ENCODE results near the gene NTN1.
A peak's percentile ranks its signal among the peaks of the same experiment; 100 is the strongest.

Gene NTN1

GRCh38 chr17:9273428-9274391 lies 252.4 kb downstream of the NTN1 start:
- Histone ChIP-seq H3K27ac (ENCODE audit: extremely low read depth, low read depth, low read length) (no peak overlapping the region), H3K4me1 (ENCODE audit: control insufficient read depth, insufficient read depth, low read length) (no peaks in the 10 kb centered on the region), H3K4me3 (ENCODE audit: low read depth, low read length) (no peak overlapping the region), H3K9me3 (ENCODE audit: control insufficient read depth, insufficient read depth, low read depth, low read length) (no peaks in the 10 kb centered on the region), H3K36me3 (ENCODE audit: control insufficient read depth in 2 of 2, insufficient read depth in 1 of 2, low read length in 2 of 2) (no peaks in the 10 kb centered on the region)
- TF ChIP-seq WT1 (tag by site-specific recombination; IDR thresholded peaks at IDR 0.05) (no peak), EGR2 (tag by site-specific recombination; IDR thresholded peaks at IDR 0.05; ENCODE audit: low read depth) (peak; percentile 26; the same call in 1 of the 2 replicates), ZFHX2 (tag by site-specific recombination; conservative IDR thresholded peaks at IDR 0.05) (peak; percentile 37; the same call in 1 of the 2 replicates)
- ChIA-PET POLR2A (no interaction called here), CTCF (interaction anchor here (1.1 kb wide), 1 partner anchor 246 kb away, joined by 4 read pairs; no protein-coding TSS in a partner anchor)

- Histone ChIP-seq H3K27ac (ENCODE audit: extremely low read depth, low read depth, low read length) (no peak overlapping the region), H3K36me3 (ENCODE audit: control insufficient read depth in 2 of 2, insufficient read depth in 1 of 2, low read length in 2 of 2) (no peaks in the 10 kb centered on the region), H3K4me3 (ENCODE audit: low read depth, low read length) (no peak overlapping the region), H3K9me3 (ENCODE audit: control insufficient read depth, insufficient read depth, low read depth, low read length) (no peaks in the 10 kb centered on the region), H3K4me1 (ENCODE audit: control insufficient read depth, insufficient read depth, low read length) (no peaks in the 10 kb centered on the region)
- CTCF ChIA-PET = no interaction called here
- POLR2A ChIA-PET = no interaction called here
- TF ChIP-seq ZNF544 (tag by site-specific recombination; IDR thresholded peaks at IDR 0.05) (no peak), ZNF791 (tag by site-specific recombination; IDR thresholded peaks at IDR 0.05) (no peak), MEIS1 (CRISPR knock-in tag; IDR thresholded peaks at IDR 0.05; ENCODE audit: borderline replicate concordance) (no peak), PRDM1 (tag by site-specific recombination; IDR thresholded peaks at IDR 0.05) (no peak), ZNF324 (tag by site-specific recombination; IDR thresholded peaks at IDR 0.05) (no peak), ZNF626 (tag by site-specific recombination; IDR thresholded peaks at IDR 0.05) (no peak), ZNF560 (tag by site-specific recombination; IDR thresholded peaks at IDR 0.05; ENCODE audit: borderline replicate concordance) (no peak), ZNF2 (tag by site-specific recombination; IDR thresholded peaks at IDR 0.05) (no peak), FEZF1 (tag by site-specific recombination; IDR thresholded peaks at IDR 0.05) (no peak)
These were observed 253.7 kb downstream of the NTN1 start for GRCh38 chr17:9274973-9275372.

- no peak overlapping the region for H3K27ac ChIP-seq (ENCODE audit: extremely low read depth, low read depth, low read length)
- POLR2A ChIA-PET = no interaction called here
- TF ChIP-seq WT1 (tag by site-specific recombination; IDR thresholded peaks at IDR 0.05) (no peak), ZBTB26 (tag by site-specific recombination; optimal IDR thresholded peaks at IDR 0.05) (no peak)
- H3K9me3 ChIP-seq (ENCODE audit: control insufficient read depth, insufficient read depth, low read depth, low read length) = no peaks in the 10 kb centered on the region
- no peaks in the 10 kb centered on the region for H3K36me3 ChIP-seq (ENCODE audit: control insufficient read depth in 2 of 2, insufficient read depth in 1 of 2, low read length in 2 of 2)
- no peak overlapping the region for H3K4me3 ChIP-seq (ENCODE audit: low read depth, low read length)
- CTCF ChIA-PET = interaction anchor here (0.6 to 3.2 kb wide), 3 partner anchors 10 to 240 kb away, joined by 3 to 12 read pairs (median 3); no protein-coding TSS in a partner anchor
- 0 out of 2 replicates have a peak, but pooled peaks cover 2% of the 10 kb centered on the region for H3K4me1 ChIP-seq (ENCODE audit: control insufficient read depth, insufficient read depth, low read length)
These were observed 258.6 kb downstream of the NTN1 start for GRCh38 chr17:9279893-9280292.

GRCh38 chr17:9283909-9284308 lies 262.6 kb downstream of the NTN1 start:
- Histone ChIP-seq H3K36me3 (ENCODE audit: control insufficient read depth in 2 of 2, insufficient read depth in 1 of 2, low read length in 2 of 2) (no peaks in the 10 kb centered on the region), H3K9me3 (ENCODE audit: control insufficient read depth, insufficient read depth, low read depth, low read length) (no peaks in the 10 kb centered on the region), H3K27ac (ENCODE audit: extremely low read depth, low read depth, low read length) (no peak overlapping the region), H3K4me1 (ENCODE audit: control insufficient read depth, insufficient read depth, low read length) (0 out of 2 replicates have a peak, but pooled peaks cover 2% of the 10 kb centered on the region), H3K4me3 (ENCODE audit: low read depth, low read length) (no peak overlapping the region)
- ChIA-PET CTCF (interaction anchor here (0.7 to 1.0 kb wide), 3 partner anchors 8 to 288 kb away, joined by 4 to 6 read pairs (median 4); no protein-coding TSS in a partner anchor), POLR2A (no interaction called here)
- TF ChIP-seq ZFP3 (tag by site-specific recombination; IDR thresholded peaks at IDR 0.05; ENCODE audit: low read depth) (no peak), ZNF138 (tag by site-specific recombination; IDR thresholded peaks at IDR 0.05; ENCODE audit: borderline replicate concordance) (no peak), ZNF521 (tag by site-specific recombination; IDR thresholded peaks at IDR 0.05) (no peak), ZBTB8A (tag by site-specific recombination; IDR thresholded peaks at IDR 0.05) (no peak), GLI4 (tag by site-specific recombination; IDR thresholded peaks at IDR 0.05) (no peak), ZNF302 (tag by site-specific recombination; IDR thresholded peaks at IDR 0.05; ENCODE audit: low read depth) (no peak)

All from HEK293 (cell line).